T1000 (cell line): ENCODE results near the gene CDKAL1.
"Not testable (repeated sequence)": the region's sequence is repeated elsewhere in the genome, so short reads cannot be mapped to it uniquely, and the experiment has no call there.

Experiments used
- DNase-seq: peaks from one replicate; lab custom pipeline; 2025; ENCODE audit warnings: mixed read lengths; lab: John Stamatoyannopoulos, UW

The CDKAL1 gene

DNA sequence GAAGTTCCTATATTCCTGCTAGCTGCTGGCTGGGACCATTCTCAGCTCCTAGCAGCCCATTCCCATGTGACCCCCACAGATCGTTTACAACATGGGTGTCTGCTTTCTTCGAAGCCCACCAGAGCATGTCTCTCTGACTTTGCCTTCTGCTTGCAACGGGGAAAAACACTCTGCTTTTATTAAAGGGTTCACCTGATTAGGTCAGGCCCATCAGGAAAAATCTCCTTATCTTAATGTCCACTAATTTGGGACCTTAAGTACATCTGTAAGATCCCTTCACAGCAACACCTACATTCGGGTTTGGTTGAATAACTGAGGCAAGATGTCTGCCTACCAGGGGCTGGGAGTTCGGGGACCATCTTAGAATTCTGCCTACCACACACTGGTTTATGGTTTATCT lies 496.9 kb downstream of the CDKAL1 start:
- no peak for DNase-seq

DNA sequence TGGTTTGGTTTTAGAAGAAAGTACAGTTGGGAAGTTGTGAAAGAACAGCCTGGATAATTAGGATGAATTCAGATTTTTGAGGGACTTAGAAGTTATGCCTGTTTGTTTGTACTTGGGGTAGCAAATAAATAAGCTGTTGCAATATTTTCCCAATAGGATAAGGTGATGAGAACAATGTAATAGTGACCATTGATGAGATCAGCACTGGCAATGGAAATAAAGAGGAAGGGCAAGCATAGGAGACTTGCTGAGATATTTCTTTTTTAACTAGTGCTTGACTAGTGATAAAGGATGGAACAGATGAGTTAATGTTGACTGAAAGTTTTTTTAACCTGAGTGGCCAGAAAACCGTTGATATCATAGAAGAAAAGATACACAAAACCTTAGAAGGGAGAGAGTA lies 498.8 kb downstream of the CDKAL1 start:
- no peak for DNase-seq

DNA sequence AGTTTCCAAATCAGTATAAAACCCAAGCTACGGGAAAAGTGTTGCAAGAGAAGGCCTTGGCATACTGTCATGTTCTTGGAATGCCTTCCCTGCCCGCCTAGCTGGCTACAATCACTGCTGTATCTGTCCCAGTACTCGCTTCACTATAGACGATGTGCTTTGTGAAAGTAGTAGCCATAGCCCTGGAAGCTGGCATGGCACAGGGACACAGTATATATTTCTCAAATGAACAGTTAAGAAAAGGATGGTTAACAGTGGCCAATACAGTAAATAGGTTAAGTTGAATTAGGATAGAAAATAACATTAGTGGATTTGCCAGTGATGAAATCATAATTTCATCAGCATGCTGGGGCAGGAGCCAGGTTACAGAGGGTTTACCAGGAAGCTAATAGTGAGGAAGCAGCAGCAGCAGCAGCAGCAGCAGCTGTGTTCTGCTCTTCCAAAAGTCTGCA lies 499.3 kb downstream of the CDKAL1 start:
- peak; percentile 8 for DNase-seq

DNA sequence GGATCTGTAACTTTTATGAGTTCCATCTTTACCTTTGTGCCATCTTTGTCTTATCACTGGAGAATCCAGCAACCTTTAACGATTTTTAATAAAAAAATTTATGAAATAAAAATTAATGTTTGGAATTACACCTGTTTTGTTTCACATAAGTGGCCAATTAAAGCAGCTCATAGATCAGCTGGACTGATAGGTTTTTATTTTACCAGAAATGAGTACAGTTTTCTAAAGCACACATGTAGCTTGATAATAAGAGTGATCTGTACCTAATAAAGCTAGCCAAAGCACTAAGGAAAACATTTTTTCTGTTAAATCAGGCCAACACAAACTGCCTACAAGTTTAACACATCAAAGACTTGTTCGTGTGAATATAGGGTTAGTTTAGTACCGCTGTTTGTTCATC lies 500.1 kb downstream of the CDKAL1 start:
- no peak for DNase-seq

DNA sequence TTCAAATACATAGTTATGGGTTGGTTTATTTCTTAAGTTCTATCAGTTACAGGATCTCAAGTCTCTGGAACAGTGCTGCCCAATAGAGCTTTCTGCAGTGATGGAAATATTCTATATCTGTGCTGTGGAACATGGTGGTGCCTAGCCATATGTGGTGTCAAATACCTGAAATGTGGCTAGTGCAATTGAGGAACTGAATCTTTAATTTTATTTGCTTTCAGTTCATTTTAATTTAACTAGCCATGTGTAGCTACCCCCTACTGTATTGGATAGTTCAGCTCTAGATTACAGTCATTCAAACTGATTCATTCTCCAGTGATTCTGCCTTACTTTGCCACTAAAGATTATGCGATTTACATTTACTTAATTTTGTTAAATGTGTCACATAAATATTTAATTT lies 503.2 kb downstream of the CDKAL1 start:
- no peak for DNase-seq

DNA sequence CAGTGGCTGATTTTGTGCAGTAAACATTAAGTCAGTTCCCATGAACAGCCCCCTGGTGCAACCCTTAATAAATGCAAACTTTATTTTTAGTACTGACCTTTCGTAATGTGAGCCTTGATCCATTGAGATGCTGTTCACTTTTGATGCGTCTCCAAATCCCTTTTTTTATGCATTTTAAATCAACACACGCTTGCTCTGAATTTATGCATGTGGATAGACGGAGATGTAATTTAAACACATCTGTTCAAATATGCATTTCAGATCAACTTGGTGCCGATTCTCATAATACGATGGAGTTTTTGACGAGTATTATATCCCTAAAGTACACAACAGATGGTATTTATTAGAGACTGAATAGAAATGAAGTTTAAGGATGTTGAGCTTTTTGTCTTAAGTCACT lies 505.7 kb downstream of the CDKAL1 start:
- no peak for DNase-seq

DNA sequence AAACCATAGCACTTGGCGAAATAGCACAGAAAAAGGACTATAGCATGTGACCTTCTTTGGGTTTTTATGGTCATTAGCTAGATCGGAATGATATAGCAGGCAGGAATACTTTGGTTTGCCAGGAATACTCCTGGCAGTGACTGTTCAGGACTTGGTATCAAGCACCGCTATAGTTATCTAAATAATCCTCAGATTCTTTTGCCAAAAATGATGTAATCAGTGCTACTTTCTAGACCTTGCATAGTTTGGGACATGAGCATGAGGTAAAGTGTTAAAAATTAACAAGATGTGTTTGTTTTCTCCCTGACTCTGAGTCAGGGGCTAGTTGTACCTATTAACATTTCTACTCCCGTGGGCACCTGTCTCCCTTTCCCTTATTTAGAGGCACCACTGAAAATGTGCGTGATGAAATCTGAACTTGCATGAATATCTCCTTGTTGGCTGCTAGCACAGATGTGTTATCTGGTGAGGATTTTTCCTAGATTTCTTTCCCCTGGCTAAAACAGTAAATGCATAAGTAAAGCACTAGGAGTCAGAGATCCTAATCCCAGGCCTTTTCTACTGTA lies 511.0 kb downstream of the CDKAL1 start:
- DNase-seq: no peak

DNA sequence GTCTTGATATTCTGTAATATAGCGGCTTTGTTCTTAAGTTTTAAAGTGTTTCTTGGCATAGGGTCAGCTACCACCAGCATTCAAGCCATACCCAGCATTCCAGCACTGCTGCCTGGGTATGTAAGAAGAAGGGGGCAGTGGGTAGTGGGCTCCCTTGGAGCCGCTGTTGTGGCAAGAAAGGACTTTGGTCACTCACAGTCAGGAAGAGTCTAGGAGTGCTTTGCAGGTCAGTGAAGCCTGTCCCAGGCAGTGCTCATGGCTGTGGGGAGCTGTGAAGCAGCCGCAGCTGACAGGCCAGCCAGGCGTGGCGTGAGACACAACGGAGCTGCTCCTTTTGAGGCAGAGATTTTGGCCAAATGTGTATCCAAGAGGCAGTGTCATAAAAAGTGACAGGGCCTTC lies 512.0 kb downstream of the CDKAL1 start:
- no peak for DNase-seq

DNA sequence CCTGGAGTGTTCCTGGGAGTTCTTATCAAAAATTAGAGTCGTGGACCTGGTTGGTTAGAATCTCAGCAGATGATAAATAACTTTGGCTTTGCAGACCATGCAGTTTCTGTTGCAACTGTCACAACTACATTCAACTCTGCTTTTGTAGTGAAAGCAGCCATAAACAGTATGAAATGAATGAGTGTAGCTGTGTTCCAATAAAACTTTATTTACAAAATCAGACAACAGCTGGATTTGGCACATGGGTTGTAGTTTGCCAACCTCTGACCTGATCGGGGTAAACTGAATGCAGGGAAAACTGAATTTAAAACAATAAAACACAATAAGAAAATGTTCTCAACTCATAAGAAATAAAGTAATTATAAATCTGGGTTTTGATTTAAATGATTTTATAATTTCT lies 513.8 kb downstream of the CDKAL1 start:
- DNase-seq: no peak

DNA sequence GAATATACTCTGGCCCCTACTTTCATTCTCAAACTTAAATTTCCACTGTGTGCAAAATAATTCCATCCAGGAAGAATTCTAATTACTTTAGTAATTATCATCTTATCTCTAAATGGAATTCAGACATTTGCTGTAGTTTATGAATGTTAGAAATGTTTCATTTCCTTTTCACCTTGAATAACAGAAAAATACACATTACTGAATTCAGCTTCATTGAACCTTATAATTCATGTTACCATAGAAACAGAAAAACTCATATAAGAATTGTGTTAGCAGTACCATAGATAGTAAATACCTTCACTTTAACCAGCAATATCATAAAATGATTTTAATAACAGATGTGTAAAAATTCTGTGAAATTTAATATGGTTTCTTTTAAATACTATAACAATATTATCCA lies 514.9 kb downstream of the CDKAL1 start:
- no peak for DNase-seq

DNA sequence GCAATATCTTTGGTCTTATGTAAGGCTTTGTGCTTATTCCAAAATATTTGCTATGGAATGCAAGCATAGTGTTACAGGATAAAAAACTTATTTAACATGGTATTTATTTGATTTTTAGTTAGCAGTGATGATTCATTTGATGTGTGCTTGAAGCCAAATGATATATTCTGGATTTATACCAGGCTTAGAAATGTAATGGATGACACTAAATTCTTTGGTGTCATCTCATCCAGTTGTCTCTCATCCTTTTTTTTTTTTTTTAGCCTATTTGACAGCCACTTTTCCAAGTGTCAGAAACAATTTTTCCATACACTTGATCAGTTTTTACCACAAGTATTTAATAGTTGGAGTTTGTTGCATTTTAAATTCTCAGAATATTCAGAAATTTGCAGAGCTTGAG lies 515.3 kb downstream of the CDKAL1 start:
- no peak for DNase-seq

DNA sequence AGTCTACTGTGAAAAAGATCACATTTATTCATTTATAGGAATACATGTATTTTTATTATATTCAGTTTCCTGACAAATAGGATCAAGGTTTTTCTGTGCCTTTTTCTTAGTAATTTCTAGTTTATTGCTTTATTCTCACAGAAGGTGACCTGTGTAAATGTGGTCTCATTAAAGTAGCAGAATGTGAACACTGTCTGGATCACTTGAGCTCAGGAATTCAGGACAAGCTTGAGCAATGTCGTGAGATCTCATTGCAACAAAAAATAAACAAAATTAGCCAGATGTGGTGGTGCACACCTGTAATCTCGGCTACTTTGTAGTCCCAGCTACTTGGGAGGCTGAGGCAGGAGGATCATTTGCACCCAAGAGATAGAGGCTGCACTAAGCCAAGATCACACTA lies 516.7 kb downstream of the CDKAL1 start:
- no peak for DNase-seq

DNA sequence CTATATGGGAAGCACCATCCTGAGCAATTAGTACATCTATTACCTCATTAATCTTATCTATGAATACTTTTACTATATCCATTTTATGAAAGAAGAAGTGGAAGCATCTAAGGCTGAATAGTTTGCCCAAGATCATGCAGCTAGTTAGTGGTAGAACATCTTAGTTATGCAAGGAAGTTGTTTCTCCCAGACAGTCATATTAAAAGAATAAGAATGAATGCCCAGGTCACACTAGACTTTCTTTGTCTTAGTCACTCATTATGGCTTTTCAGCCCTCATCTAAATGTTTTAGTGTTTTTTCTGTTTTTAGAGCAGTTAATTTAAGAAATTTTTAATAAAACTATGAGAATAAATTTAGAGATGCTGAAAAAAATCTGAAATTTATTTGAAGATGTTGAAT lies 517.5 kb downstream of the CDKAL1 start:
- no peak for DNase-seq

DNA sequence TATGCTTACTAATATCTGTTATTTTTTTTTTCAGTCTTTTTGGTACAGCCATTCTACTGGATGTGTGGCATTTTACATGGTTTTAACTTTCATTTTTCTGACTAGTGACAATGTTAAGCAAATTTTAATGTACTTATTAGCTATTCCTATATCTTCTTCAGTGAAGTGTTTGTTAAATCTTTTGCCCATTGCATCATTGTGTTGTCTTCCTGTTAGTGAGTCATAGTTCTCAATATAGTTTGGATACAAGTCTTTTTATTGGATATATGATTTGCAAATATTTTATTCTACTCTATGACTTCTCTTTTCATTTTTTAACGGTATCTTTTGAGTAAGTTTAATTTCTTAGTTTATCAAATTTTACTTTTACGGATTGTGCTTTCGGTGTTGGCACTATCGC lies 519.4 kb downstream of the CDKAL1 start:
- no peak for DNase-seq

DNA sequence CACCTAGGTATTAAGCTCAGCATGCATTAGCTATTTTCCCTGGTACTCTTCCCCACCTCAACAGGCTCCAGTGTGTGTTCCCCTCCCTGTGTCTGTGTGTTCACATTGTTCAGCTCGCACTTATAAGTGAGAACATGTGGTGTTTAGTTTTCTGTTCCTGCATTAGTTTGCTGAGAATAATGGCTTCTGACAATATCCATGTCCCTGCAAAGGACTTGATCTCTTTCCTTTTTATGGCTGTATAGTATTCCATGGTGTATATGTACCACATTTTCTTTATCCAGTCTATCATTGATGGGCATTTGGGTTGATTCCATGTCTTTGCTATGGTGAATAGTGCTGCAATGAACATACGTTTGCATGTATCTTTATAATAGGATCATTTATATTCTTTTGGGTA lies 521.2 kb downstream of the CDKAL1 start:
- not testable (repeated sequence) for DNase-seq

DNA sequence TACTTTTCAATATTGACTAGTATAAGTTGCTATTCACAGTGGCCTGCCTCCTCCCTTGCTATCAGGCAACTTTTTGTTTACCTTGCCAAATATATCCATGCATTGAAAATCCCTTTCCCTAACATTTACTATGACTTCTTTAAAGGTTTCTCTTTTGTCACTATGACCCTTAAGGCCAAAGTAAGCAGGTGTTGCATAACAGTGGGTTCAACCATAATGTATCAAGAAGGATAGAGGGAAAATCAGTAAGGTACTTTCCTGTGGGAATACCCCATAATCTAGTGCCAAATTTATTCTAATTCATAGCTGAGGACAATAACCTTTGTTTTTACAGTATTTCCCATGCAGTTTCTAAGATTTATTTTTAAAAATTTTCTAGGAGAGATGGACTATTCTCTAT lies 527.6 kb downstream of the CDKAL1 start:
- DNase-seq: no peak

DNA sequence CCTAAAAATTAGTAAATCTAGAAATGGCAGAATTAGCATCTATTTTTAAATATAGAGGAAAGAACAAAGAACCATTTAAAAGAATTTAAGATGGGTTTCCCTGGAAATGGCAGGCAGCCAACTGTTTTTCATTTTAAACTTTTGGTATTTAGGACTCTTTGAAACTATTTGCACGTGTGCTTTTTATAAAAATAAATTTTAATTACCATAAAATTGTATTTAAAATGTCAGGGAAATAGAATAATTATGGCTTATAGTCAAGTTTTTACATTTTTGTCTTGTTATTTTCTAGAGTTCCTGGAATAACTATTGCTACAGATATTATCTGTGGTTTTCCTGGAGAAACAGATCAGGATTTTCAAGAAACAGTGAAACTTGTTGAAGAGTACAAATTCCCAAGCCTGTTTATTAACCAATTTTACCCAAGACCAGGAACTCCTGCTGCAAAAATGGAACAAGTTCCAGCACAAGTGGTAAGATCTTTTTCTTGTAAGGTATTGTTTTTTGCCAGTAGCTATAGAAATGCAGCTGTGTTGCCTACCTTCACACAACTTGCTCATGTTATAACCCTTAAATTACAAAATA lies 530.6 kb downstream of the CDKAL1 start:
- no peak for DNase-seq

DNA sequence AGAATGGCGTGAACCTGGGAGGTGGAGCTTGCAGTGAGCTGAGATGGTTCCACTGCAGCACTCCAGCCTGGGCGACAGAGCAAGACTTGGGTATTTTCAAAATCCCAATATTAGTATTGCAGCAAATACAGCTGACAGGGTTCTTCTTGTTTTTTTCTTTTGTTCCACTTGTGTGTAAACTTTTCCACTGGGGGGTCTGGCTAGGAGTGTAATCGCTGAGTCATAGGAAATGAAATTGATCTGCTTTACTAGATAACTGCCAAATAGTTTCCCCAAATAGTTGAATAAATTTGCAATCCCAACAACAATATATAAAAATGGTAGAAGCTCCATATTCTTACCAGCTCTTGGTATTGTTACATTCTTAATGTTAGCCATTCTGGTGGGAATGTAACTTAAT lies 533.3 kb downstream of the CDKAL1 start:
- DNase-seq: no peak

DNA sequence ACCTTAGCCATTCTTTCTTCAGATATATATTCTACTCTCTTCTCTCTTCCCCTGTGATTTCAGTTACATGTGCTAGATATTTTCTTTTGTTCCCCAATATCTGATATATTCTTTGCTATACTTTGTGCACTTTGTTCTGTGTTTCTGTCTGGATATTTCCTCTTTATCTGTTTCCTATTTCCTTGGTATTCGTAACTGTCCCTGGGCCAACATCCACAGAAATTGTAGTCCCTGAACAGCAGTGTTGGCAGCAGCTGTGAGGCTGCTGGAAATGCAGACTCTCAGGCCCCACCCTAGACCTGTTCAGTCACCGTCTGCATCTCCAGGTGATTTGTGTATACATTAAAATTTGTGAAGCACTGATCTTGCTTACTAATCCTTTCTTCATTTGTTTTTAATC lies 536.4 kb downstream of the CDKAL1 start:
- no peak for DNase-seq

DNA sequence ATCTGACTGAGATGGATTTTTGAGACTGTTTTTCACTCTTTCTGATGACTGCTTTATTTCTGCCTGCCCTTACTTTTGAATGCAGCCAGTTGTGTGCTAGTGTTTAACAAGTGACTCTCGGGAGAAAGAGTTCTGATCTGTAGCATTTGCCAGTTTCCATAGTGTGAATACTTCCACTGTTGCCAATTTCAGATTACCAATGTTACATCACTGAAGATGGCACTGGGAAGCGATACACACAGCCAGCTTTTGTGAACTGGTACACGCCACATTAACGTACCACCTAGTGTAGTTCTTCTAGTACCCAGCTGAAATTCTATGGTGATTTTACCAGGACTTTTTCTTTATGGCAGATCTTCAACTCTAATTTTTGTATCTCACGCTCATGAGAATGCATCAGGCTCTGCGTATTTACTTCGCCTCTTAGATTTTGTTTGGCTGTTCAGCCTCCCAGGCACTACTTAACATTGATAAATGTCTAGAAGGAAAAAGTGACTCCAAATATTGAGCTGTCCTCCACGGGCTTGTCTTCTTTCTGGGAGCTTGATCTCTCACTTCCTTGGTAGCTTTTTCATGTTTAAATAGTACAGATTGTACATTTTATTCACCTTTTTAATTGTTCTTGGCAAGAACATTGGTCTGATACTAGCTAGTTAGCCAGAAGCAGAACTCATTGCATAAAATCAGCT lies 537.7 kb downstream of the CDKAL1 start:
- no peak for DNase-seq

DNA sequence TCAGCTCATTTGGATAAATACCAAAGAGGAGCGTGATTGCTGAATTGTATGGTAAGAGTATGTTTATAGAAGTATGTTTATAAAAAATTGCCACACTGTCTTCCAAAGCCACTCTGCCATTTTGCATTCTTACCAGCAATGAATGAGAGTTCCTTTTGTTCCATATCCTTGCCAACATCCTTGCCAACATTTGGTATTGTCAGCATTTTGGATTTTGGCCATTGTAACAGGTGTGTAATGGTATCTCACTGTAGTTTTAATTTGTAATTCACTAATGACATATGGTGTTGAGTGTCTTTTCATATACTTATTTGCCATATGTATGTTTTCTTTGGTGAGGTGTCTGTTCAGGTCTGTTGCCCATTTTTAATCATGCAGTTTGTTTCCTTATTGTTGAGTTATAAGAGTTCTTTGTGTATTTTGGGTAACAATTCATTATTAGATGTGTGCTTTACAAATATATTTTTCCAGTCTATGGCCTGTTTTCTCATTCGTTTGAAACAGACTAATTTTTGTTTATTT lies 539.1 kb downstream of the CDKAL1 start:
- DNase-seq: no peak

DNA sequence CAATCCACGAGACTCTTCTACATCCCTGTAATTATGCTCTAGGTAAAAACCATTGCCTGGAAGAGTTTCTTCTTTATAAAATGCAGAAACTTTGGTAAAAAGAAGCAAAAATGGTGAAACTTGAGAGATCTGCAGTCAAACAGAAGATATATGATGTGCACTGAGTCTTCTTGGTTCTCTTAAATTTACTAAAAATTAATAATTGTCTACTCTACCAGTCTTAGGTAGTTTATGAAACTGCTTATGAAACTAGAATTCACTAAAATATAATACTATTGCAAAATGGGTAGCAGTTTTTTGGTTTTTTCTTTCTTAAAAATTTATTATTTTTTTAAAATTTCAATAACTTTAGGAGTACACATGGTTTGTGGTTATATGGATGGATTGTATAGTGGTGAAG lies 540.2 kb downstream of the CDKAL1 start:
- no peak for DNase-seq

DNA sequence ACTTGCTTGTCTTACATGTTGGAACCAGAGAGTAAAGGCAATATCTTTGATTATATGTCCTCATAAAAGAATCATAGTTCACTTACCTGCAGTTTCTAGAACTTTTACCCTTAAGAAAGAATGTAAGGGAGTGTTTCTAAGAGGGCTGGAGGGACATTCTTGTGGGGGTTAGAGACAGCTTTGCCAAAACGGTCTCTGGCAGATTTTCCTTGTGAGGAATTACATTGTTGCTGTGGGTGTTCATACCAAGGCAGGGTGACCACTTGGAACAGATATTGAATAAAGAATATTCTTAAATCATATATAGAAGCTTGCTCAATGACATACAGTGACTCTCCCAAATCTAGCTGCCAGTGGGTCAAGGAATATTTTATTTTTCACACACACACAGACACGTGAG lies 541.7 kb downstream of the CDKAL1 start:
- no peak for DNase-seq

DNA sequence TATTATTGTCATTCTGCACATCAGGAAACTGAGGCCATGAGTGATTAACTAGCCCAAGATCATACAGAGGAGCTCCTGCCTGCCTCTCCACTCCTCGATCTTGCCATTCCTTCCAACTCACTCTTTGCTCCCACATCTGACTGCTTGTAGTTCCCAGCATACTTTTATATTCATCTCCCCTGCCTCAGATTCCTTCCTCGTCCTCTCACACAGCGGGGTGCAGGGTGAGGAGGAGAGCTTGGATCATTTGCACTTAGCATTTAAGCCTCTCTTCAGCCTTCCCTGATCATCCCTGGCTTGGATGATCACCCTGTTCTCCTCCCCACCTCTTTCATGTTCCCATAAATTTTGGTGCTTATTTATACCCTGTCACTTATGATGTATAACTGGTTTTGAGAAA lies 544.2 kb downstream of the CDKAL1 start:
- DNase-seq: no peak
